Measurements from ENCODE around the gene ACO1.

Gene ACO1

DNA sequence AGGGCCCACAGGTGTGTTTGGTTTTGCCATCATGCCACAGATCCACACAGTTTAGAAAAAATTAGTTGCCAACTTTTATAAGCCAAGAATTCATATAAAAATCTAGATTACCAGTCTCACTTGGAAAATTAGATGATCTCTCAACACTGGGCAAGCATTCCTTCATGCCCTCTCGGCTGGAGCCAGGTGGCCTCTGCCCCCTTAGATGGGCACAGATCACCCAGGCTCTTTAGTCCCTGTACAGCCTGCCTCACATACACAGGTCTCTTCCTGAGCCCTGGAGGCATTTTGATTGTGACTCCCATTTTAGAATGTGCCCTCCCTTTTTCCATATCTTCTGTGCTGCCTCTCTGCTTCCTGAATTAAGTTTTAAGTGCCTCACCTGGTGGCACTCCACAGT lies 20.0 kb downstream of the ACO1 start:
- Mint-ChIP-seq H3K9me3 (peaks cover 10% of the 10 kb centered on the region), H3K27ac (no peak overlapping the region), H3K36me3 (ENCODE audit: low read depth) (peaks cover 43% of the 10 kb centered on the region), H3K27me3 (ENCODE audit: low read depth) (no peaks in the 10 kb centered on the region), H3K4me1 (no peaks in the 10 kb centered on the region), H3K4me3 (no peak overlapping the region)
- TF ChIP-seq, protein P1, sequence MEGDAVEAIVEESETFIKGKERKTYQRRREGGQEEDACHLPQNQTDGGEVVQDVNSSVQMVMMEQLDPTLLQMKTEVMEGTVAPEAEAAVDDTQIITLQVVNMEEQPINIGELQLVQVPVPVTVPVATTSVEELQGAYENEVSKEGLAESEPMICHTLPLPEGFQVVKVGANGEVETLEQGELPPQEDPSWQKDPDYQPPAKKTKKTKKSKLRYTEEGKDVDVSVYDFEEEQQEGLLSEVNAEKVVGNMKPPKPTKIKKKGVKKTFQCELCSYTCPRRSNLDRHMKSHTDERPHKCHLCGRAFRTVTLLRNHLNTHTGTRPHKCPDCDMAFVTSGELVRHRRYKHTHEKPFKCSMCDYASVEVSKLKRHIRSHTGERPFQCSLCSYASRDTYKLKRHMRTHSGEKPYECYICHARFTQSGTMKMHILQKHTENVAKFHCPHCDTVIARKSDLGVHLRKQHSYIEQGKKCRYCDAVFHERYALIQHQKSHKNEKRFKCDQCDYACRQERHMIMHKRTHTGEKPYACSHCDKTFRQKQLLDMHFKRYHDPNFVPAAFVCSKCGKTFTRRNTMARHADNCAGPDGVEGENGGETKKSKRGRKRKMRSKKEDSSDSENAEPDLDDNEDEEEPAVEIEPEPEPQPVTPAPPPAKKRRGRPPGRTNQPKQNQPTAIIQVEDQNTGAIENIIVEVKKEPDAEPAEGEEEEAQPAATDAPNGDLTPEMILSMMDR (IDR thresholded peaks at IDR 0.05; ENCODE audit: unreplicated experiment in 3 of 3): no peak

DNA sequence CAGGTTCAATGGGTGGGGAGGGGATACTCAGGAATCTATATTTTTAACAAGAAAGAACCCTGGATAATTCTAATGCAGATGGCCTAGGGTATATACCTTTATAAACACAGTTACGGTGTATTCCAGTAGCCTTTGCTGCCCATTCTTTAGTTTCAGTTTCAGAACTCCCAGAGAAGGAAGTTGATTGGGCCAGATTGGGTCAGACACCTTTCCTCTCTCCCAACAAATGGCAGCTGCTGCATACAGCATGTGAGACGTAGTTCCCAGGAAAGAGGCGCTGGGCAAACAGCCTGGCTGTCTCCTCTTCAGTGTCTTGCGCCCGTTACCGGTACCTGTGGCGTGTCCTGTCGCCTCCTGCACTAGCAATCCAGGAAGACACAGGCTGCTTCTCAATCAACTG lies 20.4 kb downstream of the ACO1 start:
- no peaks in the 10 kb centered on the region for H3K4me1 Mint-ChIP-seq
- no peaks in the 10 kb centered on the region for H3K27me3 Mint-ChIP-seq (ENCODE audit: low read depth)
- TF ChIP-seq, protein P1 (IDR thresholded peaks at IDR 0.05; ENCODE audit: unreplicated experiment in 3 of 3): no peak
- peaks cover 10% of the 10 kb centered on the region for H3K9me3 Mint-ChIP-seq
- H3K4me3 Mint-ChIP-seq: no peak overlapping the region
- no peak overlapping the region for H3K27ac Mint-ChIP-seq
- H3K36me3 Mint-ChIP-seq (ENCODE audit: low read depth): peaks cover 43% of the 10 kb centered on the region

DNA sequence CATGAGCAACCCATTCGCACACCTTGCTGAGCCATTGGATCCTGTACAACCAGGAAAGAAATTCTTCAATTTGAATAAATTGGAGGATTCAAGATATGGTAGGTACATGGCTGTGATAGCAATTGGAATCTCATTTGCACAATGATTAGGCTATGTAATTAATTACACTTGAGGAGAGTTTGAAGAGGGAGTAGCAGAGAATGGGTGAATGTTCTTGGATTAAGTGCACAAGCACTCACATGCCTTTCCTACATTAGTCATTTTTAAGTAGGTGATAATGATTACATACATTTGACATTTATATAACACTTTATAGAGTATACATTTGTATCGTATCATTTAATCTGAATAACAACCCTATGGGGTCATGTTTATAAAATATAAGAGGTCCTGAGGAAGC lies 21.1 kb downstream of the ACO1 start:
- TF ChIP-seq, protein P1 (IDR thresholded peaks at IDR 0.05; ENCODE audit: unreplicated experiment in 3 of 3): no peak
- no peak overlapping the region for H3K27ac Mint-ChIP-seq
- peaks cover 10% of the 10 kb centered on the region for H3K9me3 Mint-ChIP-seq
- no peaks in the 10 kb centered on the region for H3K27me3 Mint-ChIP-seq (ENCODE audit: low read depth)
- H3K4me1 Mint-ChIP-seq: no peaks in the 10 kb centered on the region
- no peak overlapping the region for H3K4me3 Mint-ChIP-seq
- H3K36me3 Mint-ChIP-seq (ENCODE audit: low read depth): peaks cover 43% of the 10 kb centered on the region

DNA sequence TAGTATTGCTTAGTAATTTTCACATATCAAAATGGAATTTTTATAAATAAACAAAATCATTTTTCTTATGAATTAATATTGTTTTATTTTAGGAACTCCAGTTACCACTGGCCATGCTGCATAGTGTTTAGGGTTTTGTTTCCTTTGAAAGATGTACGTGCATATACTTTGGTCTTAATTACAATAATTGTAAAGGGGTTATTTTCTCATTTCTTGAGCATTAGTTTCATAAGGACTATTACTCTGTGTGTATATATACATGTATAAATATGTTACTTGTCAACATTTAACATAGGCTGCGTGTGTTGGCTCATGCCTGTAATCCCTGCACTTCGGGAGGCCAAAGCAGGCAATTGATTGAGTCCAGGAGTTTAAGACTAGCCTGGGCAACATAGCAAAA lies 21.6 kb downstream of the ACO1 start:
- peaks cover 48% of the 10 kb centered on the region for H3K36me3 Mint-ChIP-seq (ENCODE audit: low read depth)
- no peaks in the 10 kb centered on the region for H3K27me3 Mint-ChIP-seq (ENCODE audit: low read depth)
- no peak overlapping the region for H3K27ac Mint-ChIP-seq
- TF ChIP-seq, protein P1 (IDR thresholded peaks at IDR 0.05; ENCODE audit: unreplicated experiment in 3 of 3): no peak
- peaks cover 10% of the 10 kb centered on the region for H3K9me3 Mint-ChIP-seq
- no peak overlapping the region for H3K4me3 Mint-ChIP-seq
- H3K4me1 Mint-ChIP-seq: no peaks in the 10 kb centered on the region

DNA sequence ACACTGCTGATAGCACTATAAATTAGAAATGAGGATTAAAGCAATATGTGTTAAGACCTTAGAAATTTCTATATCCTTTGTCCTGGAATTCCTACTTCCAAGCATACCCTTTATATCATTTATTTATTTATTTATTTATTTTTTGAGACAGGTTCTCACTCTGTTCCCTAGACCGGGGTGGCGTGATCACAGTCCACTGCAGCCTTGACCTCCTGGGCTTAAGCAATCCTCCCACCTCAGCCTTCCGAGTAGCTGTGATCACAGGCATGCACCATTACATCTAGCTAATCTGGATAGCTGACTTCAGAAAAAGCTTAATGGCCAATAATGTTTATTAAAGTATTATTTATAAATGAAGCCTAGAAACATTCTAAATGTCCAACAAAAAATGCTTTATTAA lies 27.3 kb downstream of the ACO1 start:
- TF ChIP-seq, protein P1 (IDR thresholded peaks at IDR 0.05; ENCODE audit: unreplicated experiment in 3 of 3): no peak
- Mint-ChIP-seq H3K27me3 (ENCODE audit: low read depth) (no peaks in the 10 kb centered on the region), H3K4me3 (no peak overlapping the region), H3K4me1 (no peaks in the 10 kb centered on the region), H3K9me3 (peaks cover 4% of the 10 kb centered on the region), H3K36me3 (ENCODE audit: low read depth) (peaks cover 57% of the 10 kb centered on the region), H3K27ac (no peak overlapping the region)

DNA sequence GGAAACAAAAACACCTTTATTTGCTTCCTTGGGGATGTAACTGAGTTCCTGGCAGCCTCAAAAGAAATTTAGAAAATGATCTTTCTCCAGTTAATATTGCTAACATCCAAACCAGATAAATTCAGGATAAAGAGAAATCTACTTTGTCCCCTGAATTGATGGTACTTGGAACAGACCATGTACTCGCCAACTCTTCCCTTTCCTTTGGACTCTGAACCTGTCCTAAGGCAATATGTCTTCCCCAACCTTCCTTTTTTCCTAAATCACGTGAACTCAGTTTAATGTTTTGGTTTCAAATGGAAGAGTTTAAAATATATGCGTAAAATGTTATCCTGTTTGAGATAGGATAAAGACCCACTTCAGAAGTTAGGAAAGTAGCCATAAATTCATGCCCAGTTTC lies 28.0 kb downstream of the ACO1 start:
- H3K4me1 Mint-ChIP-seq: no peaks in the 10 kb centered on the region
- H3K36me3 Mint-ChIP-seq (ENCODE audit: low read depth): peaks cover 51% of the 10 kb centered on the region
- TF ChIP-seq, protein P1 (IDR thresholded peaks at IDR 0.05; ENCODE audit: unreplicated experiment in 3 of 3): no peak
- no peak overlapping the region for H3K4me3 Mint-ChIP-seq
- no peak overlapping the region for H3K27ac Mint-ChIP-seq
- no peaks in the 10 kb centered on the region for H3K27me3 Mint-ChIP-seq (ENCODE audit: low read depth)
- H3K9me3 Mint-ChIP-seq: no peaks in the 10 kb centered on the region

Data from nephron (organoid).